ENCODE measurements around the gene PPP1R13L. TPM values are rescaled to one million over a fixed set of nuclear protein-coding genes. Genes with fewer than 3 reads are reported as not detected.

PPP1R13L gene
- total and polyA plus RNA-seq, 2 of the 8 experiments (the other 6 are each of a cell fraction or from before 2014, with no cell fraction given) = 9.1 to 15.3 TPM

- no peak for TF ChIP-seq CHD7 (IDR thresholded peaks at IDR 0.05; ENCODE audit: insufficient replicate concordance, low read length)
- no peak for TF ChIP-seq SRF (IDR thresholded peaks at IDR 0.05; ENCODE audit: low read depth, low read length)
- no peak for TF ChIP-seq RFX5 (IDR thresholded peaks at IDR 0.05; ENCODE audit: borderline replicate concordance, low read depth, low read length)
- TF ChIP-seq RAD21 (IDR thresholded peaks at IDR 0.05 in 1 of 2, conservative IDR thresholded peaks at IDR 0.05 in 1 of 2; ENCODE audit: low read depth in 2 of 2, low read length in 2 of 2) = no peak
- no peak for TF ChIP-seq CBX8 (IDR thresholded peaks at IDR 0.05; ENCODE audit: borderline replicate concordance, low read depth, low read length)
- TF ChIP-seq TAF7 (optimal IDR thresholded peaks at IDR 0.05; ENCODE audit: borderline replicate concordance, low read depth, low read length) = peak; percentile 88
- no peak for TF ChIP-seq POU5F1 (IDR thresholded peaks at IDR 0.05; ENCODE audit: low read depth, low read length)
Measured at GRCh38 chr19:45406226-45407090, 1.6 kb upstream of the PPP1R13L start, which contains the start of gene POLR1G (continued).
